GM03348 (cell line): Measurements from ENCODE around the gene RSPH10B.
"Not testable (repeated sequence)": the region's sequence is repeated elsewhere in the genome, so short reads cannot be mapped to it uniquely, and the experiment has no call there.

Source experiments
- DNase-seq: peaks from one replicate; pipeline ENCODE4 v3.0.0; 2012; ENCODE audit warnings: low spot score

Gene RSPH10B

DNA sequence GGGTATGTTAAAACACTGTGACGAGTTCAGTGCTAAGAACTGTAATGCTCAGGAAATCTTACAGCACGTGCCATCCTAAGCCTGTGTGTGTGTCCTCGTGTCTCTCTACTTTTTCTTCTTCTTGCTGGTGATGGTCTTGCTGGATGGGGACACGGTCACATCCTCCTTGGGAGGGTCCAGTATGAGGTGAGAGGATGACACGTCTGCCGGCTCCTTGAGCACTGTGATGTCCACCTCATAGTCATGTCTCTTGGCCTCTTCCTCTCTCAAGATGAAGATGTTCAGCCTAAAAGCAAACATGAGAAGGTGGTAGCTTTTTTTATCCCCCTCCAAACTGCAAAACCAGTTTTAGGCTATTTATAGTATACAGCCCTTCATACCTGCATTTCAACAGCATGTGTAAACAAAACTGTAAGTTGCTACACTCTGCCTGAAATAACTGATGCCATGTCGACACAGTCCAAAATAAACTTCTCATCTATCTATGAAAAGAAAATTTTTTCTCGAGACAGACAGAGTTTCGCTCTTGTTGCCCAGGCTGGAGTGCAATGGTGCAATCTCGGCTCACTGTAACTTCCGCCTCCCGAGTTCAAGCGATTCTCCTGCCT, 44.1 kb downstream of the RSPH10B start:
- not testable (repeated sequence) for DNase-seq

DNA sequence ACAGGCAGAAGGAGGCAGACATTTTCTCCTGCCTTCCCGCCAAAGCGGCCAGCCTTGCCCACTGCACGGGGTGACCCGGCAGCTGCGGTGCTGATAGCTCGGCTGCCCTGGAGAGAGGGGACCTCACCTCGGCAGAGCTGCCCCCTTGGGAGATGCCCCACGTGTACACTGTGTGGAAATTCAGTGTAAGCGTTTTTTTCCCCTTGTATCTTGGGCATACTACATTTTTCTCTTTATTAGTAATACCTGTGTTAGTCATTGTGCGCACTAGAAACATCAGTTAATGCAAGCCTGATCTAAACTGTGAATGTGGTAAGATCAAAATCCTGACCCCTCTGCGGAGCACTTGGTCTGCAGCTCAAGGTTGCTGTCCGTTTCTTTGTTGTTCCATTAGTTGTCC, 45.9 kb downstream of the RSPH10B start:
- DNase-seq = not testable (repeated sequence)

DNA sequence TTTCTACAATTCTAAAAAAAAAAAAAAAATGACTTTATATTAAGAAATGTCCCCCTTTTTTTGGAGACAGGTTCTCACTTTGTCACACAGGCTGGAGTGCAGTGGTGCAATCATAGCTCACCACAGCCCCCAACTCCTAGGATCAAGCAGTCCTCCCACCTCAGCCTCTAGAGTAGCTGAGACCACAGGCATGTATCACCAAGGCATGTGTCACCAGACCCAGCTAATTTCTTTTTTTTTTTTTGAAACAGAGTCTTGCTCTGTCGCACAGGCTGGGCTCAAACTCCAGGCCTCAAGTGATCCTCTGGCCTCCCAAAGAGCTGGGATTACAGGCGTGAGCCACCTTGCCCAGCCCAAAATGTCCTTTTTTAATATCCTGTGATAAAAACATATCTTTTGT, 46.3 kb downstream of the RSPH10B start:
- DNase-seq = not testable (repeated sequence)

GRCh38 chr7:5916529-5916928, 54.0 kb downstream of the RSPH10B start:
- not testable (repeated sequence) for DNase-seq

DNA sequence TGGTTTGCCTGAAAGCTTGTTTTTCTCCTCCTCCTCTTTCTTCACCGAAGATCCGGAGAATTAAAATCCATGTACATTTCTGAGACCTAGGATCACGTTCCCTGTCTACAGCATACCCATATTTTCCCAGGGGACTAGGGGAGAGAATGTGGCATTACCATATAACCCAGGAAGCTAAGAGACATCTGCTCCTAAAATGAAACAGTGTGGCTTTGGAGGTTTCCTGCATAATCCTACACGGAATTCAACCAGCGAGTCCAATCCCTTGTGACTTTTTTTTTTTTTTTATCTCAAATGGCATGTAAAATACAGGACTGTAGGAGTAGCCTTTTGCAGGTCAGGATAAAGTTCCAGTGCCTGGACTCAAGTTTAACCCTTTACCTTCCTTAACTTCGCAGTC, 61.7 kb downstream of the RSPH10B start:
- not testable (repeated sequence) for DNase-seq

GRCh38 chr7:5904726-5905125, 65.8 kb downstream of the RSPH10B start:
- not testable (repeated sequence) for DNase-seq

- DNase-seq = not testable (repeated sequence)
Observed at GRCh38 chr7:5903002-5903401, 67.5 kb downstream of the RSPH10B start.

DNA sequence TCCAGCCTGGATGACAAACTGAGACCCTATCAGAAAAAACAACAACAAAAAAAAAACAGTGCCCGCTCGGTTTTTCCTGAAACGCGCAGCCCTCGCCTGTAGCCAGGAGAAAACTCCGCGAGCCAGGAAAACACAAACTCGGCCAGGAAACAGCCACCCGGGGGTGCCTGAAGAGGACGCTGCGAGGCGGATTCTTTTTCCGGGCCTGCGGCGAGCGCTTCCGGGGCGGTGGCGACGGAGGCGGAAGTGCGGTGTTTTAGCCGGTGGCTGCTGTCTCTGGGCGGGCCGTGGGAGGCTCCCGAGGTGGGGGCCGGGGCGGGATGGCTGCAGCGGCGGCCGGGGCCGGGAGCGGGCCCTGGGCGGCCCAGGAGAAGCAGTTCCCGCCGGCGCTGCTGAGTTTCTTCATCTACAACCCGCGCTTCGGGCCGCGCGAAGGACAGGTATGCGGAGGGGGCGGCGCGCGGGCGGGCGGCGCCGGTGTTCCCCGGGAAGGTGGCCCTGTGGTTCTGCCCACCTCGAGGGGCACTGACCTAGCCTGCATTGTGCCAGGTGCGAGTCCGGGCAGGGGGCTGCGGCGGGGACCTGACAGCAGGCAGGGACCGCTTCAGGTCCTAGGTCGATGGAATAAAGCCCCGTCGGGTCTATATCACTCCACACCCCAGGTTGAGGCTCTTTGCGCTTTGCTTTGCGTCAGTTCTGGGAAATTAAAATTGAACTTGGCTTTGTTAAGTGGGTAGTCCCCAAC, 71.8 kb downstream of the RSPH10B start, which contains the start of gene CCZ1:
CCZ1 (plus strand) TSS at position 254 of the 745 bp plus-strand sequence; CDS start at position 321, 67 bp downstream.
- DNase-seq = not testable (repeated sequence)

- not testable (repeated sequence) for DNase-seq
Observed at GRCh38 chr7:5897369-5897919, 73.0 kb downstream of the RSPH10B start.

DNA sequence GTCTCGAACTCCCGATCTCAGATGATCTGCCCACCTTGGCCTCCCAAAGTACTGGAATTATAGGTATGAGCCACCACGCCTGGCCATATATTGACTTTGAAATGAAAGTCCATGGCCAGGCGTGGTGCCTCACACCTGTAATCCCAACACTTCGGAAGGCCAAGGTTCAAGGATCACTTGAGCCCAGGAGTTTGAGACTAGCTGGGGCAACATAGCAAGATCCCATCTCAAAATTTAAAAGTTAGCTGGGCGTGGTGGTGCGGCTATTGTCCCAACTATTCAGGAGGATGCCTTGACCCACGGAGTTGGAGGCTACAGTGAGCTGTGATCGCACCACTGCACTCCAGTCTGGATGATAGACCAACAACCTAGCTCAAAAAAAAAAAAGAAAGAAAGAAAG, 78.0 kb downstream of the RSPH10B start:
- no peak for DNase-seq

DNA sequence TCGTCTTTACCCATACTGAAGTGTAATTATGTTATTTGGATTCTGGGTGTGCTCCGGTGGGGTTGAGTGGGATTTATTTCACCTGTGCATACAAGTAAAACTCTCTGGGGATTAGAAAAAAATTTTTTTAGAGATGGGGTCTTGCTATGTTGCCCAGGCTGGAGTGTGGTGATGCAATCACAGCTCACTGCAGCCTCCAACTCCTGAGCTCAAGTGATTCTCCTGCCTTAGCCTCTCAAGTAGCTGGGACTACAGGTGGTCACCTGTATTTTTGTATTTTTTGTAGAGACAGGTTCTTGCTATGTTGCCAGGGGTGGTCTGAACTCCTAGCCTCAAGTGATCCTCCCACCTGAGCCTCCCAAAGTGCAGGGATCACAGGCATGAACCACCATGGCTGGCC, 80.2 kb downstream of the RSPH10B start:
- not testable (repeated sequence) for DNase-seq

DNA sequence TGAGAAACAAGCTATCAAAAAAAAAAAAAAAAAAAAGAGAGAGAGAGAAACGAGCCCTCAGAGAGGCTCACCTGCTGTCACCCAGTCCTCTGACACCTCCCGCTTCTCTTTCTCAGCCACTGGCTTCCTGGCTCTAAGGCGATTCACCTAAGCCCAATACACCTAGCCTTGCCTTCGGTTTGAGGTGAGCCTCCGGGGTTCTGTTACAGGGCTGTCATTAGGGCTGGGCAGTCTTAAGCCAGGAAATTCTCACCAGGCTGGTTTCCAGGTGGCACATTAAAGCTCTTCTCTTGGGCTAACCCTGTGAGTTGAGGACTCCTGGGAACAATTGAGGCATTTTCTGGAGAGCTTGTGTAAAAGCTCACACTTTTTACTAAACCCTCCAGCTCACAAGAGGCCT, 82.5 kb downstream of the RSPH10B start:
- not testable (repeated sequence) for DNase-seq

DNA sequence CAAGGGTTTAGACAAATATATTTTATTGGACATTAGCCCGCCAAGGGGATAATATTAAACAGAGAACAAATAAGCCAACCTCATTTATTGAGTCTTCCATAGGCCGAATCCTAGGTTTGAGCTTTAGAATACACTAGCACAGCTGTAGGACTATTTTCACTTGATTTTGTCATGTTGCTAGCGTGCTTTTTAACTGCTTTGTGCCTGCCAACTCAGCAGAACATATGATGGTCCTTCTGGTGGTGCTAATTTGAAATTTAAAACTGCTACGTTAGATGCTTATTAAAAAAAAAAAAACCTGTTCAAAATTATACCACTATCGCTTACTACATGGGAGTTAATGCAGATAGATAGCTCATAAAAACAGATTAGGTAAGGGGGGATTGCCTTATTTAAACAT, 86.1 kb downstream of the RSPH10B start:
- DNase-seq = not testable (repeated sequence)

GRCh38 chr7:5880106-5880505, 90.4 kb downstream of the RSPH10B start:
- DNase-seq = not testable (repeated sequence)

DNA sequence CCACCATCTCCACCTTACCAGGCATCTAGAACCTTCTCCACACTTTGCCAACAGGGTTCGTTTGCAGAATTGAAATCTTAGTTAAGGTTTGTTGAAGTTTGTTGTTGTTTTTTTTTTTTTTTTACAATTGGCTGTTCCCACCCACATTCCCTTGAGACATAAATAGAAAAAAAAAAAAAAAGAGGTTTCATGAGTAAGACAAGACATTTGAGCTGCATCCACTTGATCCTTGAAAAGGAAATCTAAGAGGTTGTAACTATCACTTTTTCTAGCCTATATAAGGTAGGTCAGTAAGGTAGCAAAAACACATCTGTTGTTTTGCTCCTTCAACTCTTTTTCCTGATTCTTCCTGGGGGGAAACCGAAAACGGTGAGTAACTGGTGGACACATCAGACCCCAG, 90.9 kb downstream of the RSPH10B start:
- DNase-seq = not testable (repeated sequence)
